ENCODE measurements around the gene OSMR. TPM values are rescaled to one million over a fixed set of nuclear protein-coding genes. Genes with fewer than 3 reads are reported as not detected.

OSMR gene
- polyA plus RNA-seq, 1 experiment = 43.4 TPM

DNA sequence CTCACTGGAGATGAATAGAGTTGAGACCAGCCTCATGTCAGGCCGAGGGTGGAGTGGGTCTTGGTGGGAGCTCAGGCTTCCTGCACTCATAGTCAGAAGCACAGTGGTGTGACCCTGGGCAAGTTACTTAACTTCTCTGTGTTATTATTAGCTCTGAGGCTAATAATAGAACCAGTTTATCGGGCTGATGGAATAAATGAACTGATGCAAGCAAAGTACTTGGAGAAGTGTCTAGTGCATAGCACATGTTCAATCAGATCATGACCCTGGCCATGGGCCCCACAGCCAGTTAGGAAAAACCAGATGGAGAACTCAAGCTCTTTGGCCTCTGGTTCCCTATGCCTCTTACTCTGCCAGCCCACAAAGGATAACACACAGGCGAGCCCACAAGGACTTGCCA is 45.3 kb upstream of the OSMR start:
- ChIA-PET CTCF (interaction anchor here (1.3 to 1.5 kb wide), 2 partner anchors 10 to 359 kb away, joined by 4 read pairs; no protein-coding TSS in a partner anchor), POLR2A (no interaction called here)
- no peak for DNase-seq (ENCODE audit: low read depth)
- Histone ChIP-seq H3K4me3 (ENCODE audit: low read depth, low read length) (no peak overlapping the region), H3K36me3 (ENCODE audit: control insufficient read depth, insufficient read depth, low read length) (no peaks in the 10 kb centered on the region), H3K27me3 (ENCODE audit: control insufficient read depth, insufficient read depth, low read length) (no peaks in the 10 kb centered on the region)
- TF ChIP-seq, protein P1, sequence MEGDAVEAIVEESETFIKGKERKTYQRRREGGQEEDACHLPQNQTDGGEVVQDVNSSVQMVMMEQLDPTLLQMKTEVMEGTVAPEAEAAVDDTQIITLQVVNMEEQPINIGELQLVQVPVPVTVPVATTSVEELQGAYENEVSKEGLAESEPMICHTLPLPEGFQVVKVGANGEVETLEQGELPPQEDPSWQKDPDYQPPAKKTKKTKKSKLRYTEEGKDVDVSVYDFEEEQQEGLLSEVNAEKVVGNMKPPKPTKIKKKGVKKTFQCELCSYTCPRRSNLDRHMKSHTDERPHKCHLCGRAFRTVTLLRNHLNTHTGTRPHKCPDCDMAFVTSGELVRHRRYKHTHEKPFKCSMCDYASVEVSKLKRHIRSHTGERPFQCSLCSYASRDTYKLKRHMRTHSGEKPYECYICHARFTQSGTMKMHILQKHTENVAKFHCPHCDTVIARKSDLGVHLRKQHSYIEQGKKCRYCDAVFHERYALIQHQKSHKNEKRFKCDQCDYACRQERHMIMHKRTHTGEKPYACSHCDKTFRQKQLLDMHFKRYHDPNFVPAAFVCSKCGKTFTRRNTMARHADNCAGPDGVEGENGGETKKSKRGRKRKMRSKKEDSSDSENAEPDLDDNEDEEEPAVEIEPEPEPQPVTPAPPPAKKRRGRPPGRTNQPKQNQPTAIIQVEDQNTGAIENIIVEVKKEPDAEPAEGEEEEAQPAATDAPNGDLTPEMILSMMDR (IDR thresholded peaks at IDR 0.05; ENCODE audit: insufficient read depth, low read depth, low read length) = no peak

DNA sequence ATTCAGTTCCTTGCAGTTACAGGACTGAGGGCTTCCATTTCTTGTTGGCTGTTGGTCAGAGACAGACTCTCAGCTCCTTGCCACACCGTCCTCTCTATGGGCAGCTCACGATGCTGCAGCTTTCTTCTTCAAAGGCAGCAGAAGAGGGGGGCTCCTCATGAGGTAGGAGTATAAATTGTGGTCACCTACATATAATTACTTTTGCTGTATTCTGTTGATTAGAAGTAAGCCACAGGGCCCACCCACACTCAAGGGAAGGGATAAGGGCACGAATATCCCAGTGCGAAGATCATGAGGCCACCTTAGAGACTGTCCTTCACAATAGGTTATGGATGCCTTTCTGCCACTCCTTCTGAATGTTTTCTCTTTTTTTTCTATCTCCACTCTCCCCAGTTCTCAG is 43.7 kb upstream of the OSMR start:
- no peak overlapping the region for H3K4me3 ChIP-seq (ENCODE audit: low read depth, low read length)
- POLR2A ChIA-PET = no interaction called here
- TF ChIP-seq, protein P1 (IDR thresholded peaks at IDR 0.05; ENCODE audit: insufficient read depth, low read depth, low read length) = no peak

DNA sequence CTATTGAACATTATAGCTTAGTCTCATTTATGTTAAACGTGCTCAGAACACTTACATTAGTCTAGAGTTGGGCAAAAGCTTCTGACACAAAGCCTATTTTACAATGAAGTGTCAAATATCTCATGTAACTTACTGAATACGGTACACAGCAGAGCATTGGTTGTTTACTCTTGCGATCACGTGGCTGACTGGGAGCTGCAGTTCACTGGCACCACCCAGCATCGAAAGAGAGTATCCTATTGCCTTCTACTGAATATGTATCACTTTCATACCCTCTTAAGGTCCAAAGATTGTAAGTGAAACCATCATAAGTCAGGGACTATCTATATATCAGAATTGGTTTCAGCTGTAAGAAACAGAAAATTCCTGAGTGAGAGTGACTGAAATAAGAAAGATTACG is 42.6 kb upstream of the OSMR start:
- ChIA-PET POLR2A (no interaction called here), CTCF (interaction anchor here (9.4 kb wide), 1 partner anchor 359 kb away, joined by 182 read pairs; no protein-coding TSS in a partner anchor)
- TF ChIP-seq, protein P1 (IDR thresholded peaks at IDR 0.05; ENCODE audit: insufficient read depth, low read depth, low read length) = no peak
- Histone ChIP-seq H3K36me3 (ENCODE audit: control insufficient read depth, insufficient read depth, low read length) (no peaks in the 10 kb centered on the region), H3K4me3 (ENCODE audit: low read depth, low read length) (no peak overlapping the region), H3K27me3 (ENCODE audit: control insufficient read depth, insufficient read depth, low read length) (no peaks in the 10 kb centered on the region)
- DNase-seq (ENCODE audit: low read depth) = no peak

More for the DNA sequence above, 43.7 kb upstream of the OSMR start:
- no peak for DNase-seq (ENCODE audit: low read depth)
- Histone ChIP-seq H3K27me3 (ENCODE audit: control insufficient read depth, insufficient read depth, low read length) (no peaks in the 10 kb centered on the region), H3K36me3 (ENCODE audit: control insufficient read depth, insufficient read depth, low read length) (no peaks in the 10 kb centered on the region)
- CTCF ChIA-PET = interaction anchor here (0.8 kb wide), 1 partner anchor 361 kb away, joined by 3 read pairs; no protein-coding TSS in a partner anchor

DNA sequence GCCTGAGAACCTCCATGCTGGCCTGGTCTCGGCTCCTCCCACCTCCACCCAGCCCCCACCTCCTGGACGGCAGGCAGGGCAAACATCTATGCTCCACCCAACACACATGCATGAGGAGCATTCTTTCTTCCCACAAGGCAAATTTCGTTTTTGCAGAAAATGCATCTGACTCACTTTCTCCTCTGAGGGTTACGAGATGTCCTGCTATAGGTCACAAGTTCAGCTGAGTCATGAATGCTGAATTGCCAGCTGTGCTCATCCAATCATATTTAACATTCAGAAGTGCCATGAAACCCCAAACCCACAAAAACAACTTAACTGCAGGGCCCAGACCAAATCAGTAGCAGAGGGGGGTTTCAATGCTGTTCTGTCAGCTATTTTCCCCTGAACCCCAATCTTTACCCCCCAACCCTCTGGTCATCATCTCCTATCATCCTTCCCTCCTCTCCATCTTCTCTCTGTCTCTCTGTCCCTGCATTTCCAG is 39.0 kb upstream of the OSMR start:
- no peaks in the 10 kb centered on the region for H3K36me3 ChIP-seq (ENCODE audit: control insufficient read depth, insufficient read depth, low read length)
- TF ChIP-seq, protein P1 (IDR thresholded peaks at IDR 0.05; ENCODE audit: insufficient read depth, low read depth, low read length) = no peak
- POLR2A ChIA-PET = no interaction called here
- peak; percentile 87 for DNase-seq (ENCODE audit: low read depth)
- H3K27me3 ChIP-seq (ENCODE audit: control insufficient read depth, insufficient read depth, low read length) = no peaks in the 10 kb centered on the region
- no peak overlapping the region for H3K4me3 ChIP-seq (ENCODE audit: low read depth, low read length)
- CTCF ChIA-PET = interaction anchor here (0.8 to 9.4 kb wide), 8 partner anchors 24 to 598 kb away, joined by 3 to 182 read pairs (median 20); no protein-coding TSS in a partner anchor

DNA sequence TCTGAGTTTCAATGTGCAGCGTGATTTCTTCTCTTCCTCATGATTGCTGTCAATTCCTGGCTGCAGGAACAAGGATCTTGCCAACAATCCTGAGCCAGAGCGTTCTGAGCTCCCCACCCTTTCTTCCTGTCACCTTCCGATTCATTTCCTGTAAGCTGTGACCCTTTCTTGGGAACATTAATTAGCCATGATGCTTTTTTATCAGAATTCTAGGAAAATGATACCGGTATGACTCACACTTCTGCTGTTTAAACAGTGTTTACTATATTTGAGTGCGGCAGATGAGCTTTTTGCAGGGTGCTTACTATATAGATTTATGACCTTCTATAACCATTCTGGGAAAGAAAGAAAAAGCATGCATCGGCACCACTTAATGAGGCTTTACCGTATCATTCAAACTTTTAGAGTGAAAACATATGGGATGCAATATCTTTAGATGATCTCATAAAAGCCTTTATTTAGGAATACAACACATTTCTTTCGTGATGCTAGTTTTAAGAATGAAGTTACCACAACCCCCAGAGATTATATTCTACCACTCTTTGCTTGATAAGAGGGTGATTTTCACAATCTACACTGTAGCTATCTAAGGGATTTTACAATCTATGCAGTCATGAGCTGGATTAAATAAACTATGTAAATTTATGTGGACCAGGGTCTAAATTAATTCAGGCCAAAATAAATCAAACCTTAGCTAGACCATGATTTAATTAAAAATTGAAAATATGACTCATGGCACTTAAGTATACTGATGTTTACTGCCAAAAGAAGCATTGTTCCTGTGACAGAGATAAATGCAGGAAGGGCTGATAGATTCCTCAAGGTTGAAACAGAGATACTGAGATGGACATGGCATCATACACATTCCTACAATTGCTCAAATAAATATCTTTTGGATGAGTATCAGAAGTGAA is 38.0 kb upstream of the OSMR start:
- TF ChIP-seq, protein P1 (IDR thresholded peaks at IDR 0.05; ENCODE audit: insufficient read depth, low read depth, low read length) = no peak
- H3K4me3 ChIP-seq (ENCODE audit: low read depth, low read length) = no peak overlapping the region
- H3K36me3 ChIP-seq (ENCODE audit: control insufficient read depth, insufficient read depth, low read length) = no peaks in the 10 kb centered on the region
- peak; percentile 39 for DNase-seq (ENCODE audit: low read depth)
- POLR2A ChIA-PET = interaction anchor here (0.5 kb wide), 1 partner anchor 46 kb away, joined by 4 read pairs; no protein-coding TSS in a partner anchor
- no peaks in the 10 kb centered on the region for H3K27me3 ChIP-seq (ENCODE audit: control insufficient read depth, insufficient read depth, low read length)
- CTCF ChIA-PET = interaction anchor here (0.6 to 9.4 kb wide), 18 partner anchors 9 to 599 kb away, joined by 3 to 182 read pairs (median 5); partner anchors contain the start of gene LIFR
